Raji (cell line): ENCODE data around the gene CARD9.

ENCODE experiments used
- POLR2A ChIP-seq: IDR thresholded peaks from 2 replicates; pipeline ENCODE4 v1.6.1; 2011; ENCODE audit warnings: low read depth, low read length, control low read depth; ENCODE audit not compliant: insufficient read depth

CARD9 gene

DNA sequence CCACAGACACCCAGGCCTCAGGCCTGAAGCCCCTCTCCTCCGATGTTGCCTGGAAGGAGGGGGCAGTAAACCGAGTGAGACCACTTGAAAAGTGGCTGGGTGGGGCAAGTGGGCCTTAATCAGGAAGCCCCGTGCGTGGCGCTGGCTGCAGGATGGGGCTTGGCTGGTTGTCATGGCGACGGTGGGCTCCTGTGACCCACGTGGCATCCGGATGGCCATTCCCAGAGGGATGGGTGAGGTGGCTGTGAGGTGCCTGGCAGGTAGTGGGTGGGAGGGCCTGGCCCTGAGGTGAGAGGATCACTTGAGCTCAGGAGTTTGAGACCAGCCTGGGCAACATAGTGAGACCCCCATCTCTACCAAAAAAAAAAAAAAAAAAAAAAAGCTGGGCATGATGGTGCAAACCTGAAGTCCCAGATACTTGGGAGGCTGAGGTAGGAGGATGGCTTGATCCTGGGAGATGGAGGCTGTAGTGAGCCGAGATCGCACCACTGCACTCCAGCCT, 40.9 kb downstream of the CARD9 start:
- TF ChIP-seq POLR2A: no peak

DNA sequence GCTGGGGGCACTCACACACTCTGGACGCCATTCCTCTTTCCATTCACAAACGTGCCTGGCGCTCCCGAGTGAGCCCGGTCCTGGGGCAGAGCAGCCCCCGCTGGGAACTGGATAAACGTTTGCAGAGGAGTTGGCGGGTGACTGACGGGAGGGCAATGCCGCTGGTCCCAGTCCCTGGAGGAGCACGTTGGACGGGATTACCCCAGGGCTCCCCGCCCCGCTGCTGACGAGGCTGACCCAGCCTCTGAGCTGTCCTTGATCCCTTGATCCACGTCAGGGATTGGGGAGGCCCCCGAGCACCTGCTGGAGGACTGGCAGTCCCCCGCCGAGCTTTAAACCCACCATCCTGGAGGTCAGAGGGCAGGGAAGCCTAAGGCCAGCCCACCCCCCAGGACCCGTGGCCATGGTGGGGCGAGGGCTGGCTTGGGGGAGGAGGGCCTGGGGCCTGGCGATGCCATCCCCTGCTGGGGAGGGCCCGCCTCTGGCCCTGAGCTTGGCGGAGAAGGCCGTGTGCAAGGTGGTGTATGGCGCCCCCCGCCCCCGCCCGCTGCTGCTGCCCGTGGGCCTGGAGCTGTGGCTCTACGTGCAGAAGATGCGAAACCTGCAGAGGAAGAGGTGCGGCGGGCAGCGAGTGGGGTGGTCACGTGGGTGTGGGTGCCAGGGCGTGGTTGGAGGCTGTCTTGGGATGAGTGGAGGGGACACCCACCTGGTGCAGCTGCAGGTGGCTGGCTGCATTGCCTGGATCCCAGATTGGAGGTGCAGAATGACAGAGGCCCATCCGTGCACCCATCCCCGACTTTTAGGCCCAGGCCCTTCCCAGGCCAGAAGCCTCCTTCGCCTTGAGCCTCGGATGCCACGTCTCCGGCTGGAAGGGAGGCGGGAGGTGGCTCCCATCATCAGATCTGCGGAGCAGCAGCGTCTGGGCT, 41.6 kb downstream of the CARD9 start:
- no peak for TF ChIP-seq POLR2A

DNA sequence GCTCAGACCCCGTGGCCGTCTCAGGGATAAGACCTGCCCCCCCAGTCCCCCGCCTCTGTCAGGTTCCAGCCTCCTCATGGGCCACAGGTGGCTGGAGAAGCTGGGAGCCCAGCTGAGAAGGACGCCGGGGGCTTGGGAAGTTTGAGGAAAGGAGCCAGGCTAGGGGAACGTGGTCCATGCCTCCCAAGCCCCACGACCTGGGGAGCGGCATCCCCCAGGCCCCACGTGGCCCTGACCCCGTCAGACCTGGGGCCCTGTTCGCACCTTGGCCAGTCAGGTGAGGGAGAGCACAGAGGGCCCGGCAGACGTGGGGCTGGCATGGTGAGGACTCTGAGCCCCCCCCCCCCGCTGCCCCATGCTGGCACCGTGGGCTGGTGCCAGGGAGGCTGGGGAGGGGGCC, 42.4 kb downstream of the CARD9 start:
- TF ChIP-seq POLR2A: no peak

DNA sequence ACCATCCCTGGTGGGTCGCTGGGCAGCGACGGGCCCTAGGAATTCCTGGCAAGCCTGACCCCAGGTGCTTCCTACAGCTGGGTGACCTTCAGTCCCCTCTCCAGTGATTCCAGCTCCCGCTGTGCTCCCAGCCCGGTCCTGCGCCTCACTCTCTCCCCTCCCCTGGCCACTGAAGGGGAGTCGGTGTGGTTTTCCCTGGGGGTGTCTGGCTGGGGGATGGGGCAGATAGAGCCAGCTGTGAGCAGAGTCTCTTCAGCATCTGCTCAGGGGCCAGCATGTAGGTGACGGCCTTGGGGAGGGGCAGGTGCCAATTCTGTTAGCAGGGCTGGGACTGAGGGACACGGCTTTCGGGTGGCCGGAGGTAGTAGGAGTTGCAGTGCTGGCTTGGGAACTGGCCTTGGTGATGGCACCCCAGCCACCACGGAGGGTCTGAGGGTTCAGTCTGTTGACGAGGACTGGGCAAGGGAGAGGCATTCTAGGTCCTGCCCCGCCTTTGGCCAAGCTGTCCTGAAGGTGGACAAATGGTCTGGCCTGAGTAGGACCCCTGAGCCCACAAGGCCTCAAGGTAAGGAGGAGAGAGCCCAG, 43.0 kb downstream of the CARD9 start:
- TF ChIP-seq POLR2A: no peak

DNA sequence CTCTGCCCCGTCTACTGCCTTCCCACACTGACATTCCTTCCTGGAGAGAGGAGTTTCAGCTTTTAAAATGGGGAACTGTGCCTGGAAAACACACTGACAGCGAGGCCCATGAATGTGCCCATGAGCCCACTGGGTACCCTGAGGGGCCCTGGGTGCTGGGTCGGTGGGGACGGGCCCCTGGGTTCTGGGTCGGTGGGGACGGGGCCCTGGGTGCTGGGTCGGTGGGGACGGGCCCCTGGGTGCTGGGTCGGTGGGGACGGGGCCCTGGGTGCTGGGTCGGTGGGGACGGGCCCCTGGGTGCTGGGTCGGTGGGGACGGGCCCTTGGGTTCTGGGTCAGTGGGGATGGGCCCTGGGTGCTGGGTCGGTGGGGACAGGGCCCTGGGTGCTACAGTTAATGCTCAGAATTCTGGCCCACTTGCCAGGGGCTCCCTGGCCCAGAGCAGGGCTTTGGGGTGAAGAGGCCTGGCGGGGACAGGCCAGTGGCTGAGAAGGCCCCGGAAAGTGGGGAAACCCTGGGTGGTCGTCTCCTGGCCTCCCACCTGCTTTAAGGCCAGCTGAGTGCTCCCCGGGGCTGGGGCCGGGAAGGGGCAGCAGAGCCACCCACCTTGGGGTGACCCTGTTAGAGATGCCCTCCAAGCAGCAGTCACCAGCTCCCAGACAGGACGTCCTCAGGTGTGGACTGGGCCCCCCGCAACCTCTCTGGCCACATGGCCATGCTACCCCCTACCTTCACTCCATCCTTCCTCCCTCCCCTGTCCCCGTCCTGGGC, 43.6 kb downstream of the CARD9 start:
- no peak for TF ChIP-seq POLR2A

DNA sequence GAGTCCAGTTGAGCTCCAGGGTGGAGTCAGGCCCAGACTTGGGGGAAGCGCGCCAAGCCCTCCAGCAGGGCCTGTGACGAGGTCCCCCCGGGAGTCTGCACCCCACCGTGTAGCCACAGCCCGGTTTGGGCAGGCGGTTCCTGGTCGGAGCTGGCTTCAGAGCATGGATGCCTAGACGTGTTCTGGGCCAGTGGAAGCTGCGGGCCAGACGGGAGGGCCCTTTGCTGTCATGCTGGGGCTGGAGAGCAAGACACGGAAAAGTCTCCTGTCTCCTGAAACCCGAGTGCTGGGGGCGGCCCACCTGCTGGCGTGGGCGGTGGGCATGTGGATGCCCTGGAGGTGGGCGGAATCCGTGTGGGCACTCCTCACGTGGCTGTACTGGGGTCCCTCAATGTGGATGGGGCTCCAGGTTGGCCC, 44.2 kb downstream of the CARD9 start:
- TF ChIP-seq POLR2A: no peak

DNA sequence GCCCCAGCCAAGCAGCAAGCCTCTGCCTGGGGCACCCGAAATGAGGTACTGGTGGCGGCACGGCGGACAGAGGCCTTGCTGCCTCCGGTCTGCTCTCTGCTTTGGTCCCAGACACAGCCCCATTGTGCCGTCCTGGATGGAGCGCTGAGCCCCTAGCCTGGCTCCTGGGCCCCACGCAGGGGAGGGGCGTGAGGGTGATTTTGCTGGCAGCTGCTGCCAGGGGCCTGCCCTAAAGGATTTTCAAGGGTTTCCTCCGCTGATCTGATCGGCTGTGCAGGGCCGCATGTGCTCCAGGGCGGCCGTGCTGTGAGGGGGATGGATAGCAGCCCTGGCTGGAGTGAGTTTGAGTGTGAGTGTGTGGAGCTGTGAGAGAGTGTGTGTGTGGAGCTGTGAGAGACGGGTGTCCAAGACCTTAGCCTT, 44.8 kb downstream of the CARD9 start:
- TF ChIP-seq POLR2A: no peak

DNA sequence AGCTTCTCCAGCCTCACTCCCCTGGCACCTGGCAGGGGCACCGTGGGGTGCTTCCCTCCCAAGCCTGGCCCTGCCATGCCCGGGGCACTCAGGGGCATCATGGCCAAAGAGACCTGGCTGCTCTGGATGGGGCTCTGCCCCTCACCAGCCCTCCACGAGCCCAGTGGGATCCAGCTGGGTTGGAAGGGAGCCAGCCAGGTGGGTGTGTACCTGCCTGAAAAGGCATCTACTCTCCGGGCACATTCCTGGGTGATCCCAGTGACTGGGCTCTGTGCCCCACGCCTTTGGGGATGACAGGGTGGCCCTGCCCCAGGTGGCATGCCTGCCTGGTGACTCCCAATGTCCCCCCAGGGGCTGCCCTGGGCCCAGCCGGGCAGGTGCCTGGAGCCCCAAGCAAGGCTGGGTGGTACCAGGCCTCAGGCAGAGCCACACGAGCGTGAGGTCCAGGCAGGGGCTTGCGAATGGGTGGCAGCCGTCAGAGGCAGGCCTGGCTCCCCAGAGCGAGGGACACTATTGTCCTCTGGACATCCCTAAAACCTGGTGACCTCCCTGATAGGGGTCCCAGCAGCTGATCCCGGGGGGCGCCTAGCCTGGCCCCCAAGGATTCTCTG, 45.4 kb downstream of the CARD9 start:
- no peak for TF ChIP-seq POLR2A

DNA sequence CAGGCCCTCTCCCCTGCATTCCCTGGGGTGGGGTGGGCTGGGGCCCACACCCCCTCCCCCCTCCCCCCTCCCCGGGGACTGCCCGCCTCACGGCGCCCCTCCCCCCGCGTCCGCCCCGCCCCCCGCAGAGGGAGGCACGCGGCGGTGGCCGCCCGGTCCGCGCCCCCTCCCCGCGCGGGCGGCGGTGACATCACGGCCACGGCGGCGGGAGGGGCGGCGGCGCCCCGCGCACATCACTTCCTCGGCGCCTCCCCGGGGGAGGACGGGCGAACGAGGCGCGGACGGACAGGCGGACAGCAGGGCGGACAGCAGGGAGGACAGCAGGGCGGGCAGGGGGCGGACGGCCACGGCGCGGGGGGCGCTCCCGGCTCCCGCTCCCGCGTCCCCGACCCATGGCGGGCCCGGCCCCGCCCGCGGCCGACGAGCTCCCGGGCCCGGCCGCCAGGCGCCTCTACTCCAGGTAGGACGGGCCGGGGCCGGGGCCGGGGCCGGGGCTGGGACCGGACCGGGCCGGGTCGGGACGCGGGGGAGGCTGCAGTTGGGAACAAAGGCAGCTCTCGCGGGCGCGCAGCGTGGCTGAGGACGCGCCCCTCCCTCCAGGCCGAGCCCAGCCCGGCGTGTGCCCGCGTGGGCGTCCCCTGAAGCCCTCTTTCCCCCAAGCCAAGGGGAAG, 46.0 kb downstream of the CARD9 start, which contains the start of gene GPSM1:
Gene GPSM1, plus strand, starts transcription at position 236 of the 671 bp plus-strand sequence. Its CDS starts 157 bp downstream, at position 393.
- no peak for TF ChIP-seq POLR2A

DNA sequence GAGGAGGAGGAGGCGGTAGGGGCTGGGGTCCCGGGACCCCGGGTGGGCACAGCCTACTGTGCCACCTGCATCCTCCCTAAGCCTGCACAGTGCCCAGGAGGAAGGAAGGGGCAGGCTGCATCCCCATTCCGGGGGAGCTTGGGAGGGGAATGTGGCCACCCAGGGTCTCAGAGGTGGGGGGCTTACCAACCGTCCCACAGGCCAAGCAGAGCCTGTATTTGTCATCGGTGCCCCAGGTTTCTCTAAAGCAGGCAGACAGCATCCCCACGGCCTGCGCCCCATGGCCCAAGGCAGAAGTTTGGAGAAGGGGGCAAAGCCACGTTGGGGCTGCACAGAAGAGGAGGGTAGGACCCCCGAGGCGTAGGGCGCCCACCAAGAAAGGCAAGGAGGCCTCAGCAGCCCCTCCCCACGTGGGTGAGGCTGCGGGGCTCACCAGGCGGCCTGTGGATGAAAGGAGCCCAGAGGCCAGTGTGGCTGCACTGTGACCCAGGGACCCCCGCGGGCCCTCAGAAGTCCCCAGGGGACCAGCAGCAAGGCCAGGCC, 46.6 kb downstream of the CARD9 start:
- TF ChIP-seq POLR2A: no peak

DNA sequence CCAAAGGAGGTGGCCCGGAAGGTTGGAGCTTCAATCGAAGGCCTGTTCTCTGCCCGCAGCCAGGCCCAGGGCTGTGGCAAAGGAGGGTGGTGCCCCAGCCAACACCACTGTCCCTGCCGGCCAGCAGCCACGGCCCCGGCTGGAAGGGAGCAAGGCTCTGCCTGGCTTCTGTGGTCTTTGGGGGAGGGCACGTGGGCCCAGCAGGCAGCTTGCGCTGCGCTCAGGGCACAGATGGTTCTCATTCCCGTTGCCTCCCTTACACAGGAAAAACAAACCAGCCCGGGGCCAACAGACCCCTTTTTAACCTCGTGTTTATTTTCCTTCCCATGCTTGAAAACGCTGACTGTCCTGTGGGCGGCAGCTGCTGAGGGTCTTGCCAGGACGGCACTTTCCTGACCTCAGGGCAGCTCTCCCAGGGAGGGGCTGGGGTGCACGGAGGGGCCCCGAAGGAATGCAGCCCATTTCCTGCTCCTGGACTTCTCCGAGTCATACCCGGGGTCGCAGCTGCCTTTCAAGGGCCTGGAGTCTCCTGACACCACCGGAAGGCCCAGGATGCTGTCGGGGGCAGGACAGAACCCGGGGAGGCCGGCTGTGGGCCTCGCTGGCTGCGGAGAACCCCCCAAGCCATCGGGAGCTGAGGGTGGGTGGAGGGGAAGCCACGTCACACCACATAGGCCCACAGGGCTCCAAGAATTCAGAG, 47.3 kb downstream of the CARD9 start:
- TF ChIP-seq POLR2A: no peak

DNA sequence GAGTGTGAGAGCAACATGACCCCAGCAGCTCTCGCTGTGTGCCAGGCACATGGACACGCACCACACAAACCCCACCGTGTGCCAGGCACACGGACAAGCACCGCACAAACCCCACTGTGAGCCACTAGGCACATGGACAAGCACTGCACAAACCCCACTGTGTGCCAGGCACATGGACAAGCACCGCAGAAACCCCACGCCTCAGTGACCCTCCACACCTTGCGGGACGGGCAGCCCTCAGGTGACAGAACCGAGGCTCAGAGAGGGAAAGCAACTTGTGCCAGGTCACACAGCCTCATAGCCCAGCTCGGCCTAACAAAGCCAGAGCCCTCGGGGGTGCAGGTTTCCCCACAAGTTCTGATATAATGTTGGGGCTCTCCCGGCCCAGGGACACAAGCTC, 48.1 kb downstream of the CARD9 start:
- TF ChIP-seq POLR2A: no peak

DNA sequence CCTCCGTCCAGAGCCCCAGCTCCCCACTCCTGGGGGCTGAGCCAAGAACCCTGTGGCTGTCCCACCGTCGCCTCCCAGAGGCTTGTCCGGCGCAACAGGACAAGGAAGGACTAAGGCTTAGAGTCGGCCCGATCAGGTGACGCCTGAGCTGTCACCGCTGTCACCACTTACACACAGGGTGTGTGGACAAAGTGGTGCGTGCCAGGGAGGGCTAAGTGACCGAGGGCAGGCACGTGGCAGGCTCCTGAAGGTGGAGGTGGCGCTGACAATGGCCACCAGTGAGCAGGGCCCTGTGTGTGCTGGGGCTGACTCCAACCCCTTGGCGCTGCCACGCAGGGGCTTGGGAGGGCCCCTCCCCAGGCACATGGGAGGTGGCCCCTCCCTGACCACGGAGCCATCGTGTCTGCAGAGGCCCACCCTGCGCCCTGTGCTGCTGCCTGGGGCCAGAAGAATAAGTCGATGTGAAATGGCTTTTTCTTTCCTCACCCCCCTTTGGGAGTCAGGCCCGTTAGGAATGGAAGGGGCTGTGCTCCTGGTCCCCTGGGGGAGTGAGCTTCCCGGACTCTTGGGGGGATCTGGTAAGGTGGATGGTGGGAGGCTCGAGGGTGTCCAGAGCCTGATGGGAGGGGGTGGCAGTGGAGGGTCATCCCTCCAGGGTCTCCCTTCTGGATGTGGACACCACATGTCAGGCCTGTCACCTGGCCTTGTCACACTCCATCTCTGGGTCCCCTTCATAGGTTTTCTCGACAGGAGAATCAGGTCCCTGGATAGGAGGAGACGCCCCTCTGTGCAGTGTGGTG, 48.8 kb downstream of the CARD9 start:
- no peak for TF ChIP-seq POLR2A
